NCI-H345 treated with DMSO at 0.1 percent for 48 hours (cell line): ENCODE data around the gene PPP2R2D.

Source experiments
- DNase-seq: peaks from one replicate; lab custom pipeline; 2025; ENCODE audit not compliant: unreplicated experiment; lab: John Stamatoyannopoulos, UW

PPP2R2D gene

DNA sequence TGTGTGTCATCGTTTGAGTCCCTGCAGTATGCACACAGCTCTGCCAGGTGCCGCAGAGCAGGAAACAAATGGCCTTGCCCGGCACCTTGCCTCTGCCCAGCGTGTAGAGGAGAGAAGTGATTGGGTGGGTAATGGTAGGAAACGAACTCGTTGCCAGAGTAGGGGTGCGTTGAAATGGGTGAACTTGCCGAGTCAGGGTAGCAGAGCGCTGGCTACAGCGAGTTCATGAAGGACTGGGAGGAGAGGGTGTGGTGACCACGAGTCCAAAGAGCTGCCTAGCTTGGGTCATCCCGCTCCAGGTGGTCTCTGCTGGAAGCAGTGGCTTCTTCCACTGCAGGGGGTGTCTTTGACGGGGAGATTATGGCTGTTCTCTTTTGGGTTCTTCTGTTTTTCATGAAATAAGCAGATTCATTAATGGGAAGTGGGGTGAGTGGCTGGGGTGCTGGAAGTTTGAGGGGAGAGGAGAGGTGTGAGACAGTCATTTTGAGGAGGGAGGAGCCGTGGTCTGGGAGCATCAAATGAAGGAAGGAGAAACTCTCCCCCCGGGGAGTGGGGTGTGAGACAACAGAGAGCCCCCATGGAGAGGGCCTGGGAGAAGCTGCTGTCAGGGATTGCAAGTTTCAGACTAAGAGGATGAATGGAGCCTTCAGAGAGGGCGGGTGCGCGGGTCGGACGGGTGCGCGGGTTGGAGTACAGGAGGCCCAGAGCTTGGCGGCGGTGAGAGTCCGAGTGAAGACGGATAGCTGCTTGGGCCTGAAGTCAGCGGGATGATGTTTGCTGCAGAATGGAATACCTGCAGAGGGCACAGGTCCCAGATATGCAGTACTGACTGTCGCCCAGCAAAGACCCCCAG lies 26.2 kb downstream of the PPP2R2D start:
- no peak for DNase-seq

GRCh38 chr10:131928248-131929095 lies 27.7 kb downstream of the PPP2R2D start:
- no peak for DNase-seq

GRCh38 chr10:131929122-131929845 lies 28.5 kb downstream of the PPP2R2D start:
- no peak for DNase-seq

GRCh38 chr10:131930150-131930549 lies 29.3 kb downstream of the PPP2R2D start:
- DNase-seq: no peak

GRCh38 chr10:131930586-131931330 lies 29.9 kb downstream of the PPP2R2D start:
- DNase-seq: no peak

- no peak for DNase-seq
These were observed 31.2 kb downstream of the PPP2R2D start for GRCh38 chr10:131931981-131932380.

- DNase-seq: no peak
These were observed 32.3 kb downstream of the PPP2R2D start for GRCh38 chr10:131933016-131933695.

- DNase-seq: no peak
These were observed 32.9 kb downstream of the PPP2R2D start for GRCh38 chr10:131933696-131934086.

DNA sequence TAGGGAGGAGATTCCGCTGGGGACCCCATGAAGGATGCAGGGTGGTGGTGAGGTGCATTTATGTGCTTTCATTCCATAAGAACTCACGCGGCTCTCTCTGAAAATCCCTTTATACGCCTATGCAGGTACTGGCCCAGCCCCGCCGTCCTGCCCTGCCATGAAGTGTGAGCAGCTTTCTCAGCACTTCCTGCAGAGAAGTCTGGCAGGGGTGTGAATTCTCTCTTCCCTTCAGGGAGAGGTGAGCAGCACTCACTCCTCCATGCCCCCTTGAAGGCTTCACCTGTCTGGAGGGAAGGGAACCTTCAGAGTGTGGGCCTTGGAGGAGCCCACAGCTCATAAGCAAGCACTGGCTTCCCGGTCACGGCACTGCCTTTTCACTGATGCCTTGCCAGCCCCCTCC lies 34.0 kb downstream of the PPP2R2D start:
- DNase-seq: no peak

DNA sequence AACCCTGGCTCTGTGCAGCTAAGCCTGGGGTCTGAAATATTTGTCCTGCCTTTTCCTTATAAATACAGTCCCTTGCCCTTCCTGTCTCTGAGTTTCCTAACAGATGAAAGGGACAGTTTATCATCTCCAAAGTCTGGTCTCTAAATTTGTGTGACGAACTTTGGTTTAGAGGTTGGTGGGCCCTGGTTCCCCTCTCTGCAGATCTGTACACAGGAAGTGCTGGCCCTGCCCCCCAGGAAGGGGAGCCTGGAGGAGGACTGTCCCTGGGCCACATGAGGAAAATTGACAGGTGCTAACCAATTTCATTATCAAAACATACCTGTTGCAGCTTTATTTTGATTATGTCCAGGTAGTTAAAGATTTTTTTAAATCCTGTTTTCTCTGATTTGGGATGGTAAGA lies 34.5 kb downstream of the PPP2R2D start:
- no peak for DNase-seq

- no peak for DNase-seq
These were observed 35.5 kb downstream of the PPP2R2D start for GRCh38 chr10:131936294-131936693.

DNA sequence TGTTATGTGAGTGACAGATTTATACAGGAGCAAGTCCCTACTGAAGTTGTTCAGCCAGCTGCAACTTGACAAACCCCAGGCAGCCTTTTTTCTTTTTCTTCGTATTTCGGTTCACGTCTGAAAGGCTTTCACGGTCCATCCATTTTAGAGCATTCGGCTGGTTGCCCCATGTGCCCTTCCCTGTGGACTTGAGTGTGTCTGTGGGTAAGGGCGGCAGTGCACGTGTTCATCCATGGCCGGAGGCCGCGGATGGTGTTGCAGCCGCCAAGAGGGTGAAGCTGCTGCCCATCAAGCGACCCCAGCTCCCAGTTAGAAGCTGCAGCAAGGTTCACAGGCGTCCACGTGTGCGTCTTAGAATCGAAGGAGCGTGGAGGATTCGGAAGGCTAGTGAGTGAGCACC lies 35.9 kb downstream of the PPP2R2D start:
- no peak for DNase-seq

DNA sequence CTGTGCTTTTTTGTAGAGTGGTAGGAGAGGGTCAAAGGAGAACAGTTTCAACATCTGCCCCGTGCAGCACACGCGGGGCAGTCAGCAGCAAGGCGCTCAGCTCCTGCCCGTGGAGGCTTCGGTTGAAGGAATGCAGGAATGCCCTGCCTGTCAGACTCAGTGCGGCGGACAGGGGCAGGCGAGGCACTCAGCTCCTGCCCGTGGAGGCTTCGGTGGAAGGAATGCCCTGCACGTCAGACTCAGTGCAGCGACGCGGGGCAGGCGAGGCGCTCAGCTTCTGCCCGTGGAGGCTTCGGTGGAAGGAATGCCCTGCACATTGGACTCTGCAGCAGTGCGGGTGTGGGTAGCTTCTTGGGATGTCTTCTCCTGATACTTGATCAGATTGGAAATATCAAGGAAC lies 37.0 kb downstream of the PPP2R2D start:
- DNase-seq: no peak

DNA sequence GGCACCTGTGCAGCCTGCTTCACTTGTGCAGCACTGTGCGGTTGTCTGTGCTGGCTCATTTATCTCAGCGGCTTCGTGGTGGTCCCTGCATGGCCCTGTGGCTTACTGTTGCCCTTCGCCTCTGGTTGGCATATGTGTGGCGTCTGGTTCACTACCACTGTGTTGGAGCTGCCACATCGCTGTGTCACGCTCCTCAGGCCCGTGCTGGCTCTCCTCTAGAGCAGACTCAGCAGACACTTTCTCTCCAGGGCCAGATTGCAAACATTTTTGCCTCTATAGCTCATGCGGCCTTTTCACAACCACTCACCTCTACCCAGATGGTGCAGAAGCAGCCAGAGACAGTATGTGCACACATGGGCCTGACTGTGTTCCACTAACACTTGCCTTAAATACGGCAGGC lies 37.9 kb downstream of the PPP2R2D start:
- DNase-seq: no peak

GRCh38 chr10:131942455-131942854 lies 41.6 kb downstream of the PPP2R2D start:
- DNase-seq: no peak

DNA sequence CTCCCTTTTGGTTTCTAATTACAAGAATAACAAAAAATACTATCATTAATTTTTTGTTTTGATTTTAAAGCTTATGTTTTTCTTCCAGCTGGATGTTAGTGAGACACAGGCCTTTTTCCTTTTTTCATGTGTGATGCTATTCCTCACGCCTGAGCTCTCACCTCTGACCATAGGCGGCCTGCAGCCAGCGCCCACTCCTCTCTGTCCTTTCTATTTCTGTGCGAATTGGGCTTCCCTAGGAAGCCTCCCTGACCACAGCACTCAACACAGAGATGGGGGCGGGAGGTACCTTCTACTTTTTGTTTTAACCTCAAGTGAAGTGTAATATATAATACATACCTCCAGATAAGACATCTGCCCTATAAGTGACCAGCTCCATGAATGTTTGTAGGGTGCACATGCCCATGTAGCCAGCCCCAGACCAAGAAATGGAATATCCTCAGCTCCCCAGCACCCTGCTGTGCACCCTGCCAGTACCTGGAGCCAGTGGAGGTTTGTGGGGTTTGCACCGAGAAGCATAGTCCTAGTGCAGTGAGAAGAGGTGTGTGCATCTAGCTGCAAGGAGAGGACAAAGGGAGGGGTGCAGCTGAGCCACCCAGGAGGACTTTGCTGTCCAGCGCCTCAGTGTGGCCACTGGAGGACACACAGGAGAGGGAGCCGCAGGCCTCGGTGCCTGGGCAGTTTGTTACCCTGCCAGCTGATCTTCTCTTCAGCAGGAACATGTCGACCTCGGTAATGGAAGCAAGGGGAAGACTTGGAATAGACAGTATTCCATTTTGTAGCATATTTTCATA lies 42.4 kb downstream of the PPP2R2D start:
- DNase-seq: no peak

DNA sequence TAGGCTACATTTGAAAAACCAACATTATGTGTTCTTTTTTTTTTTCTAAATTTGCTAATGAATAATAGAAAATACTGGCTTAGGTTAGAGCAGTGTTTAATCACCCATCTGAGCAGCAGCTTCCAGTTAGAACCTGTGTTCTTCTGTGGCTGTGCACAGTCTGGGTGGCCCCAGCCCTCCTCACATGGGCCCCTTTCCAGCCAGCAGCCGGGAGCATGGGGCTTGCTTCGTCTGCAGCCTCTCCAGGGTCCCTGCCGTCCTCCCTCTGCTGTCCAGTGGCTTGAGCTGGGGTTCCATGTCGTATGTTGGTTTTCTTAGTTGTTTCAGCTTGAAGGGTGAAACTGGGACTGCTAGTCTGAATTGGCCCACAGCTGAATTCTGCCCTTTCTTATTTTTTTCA lies 43.6 kb downstream of the PPP2R2D start:
- no peak for DNase-seq

- DNase-seq: no peak
These were observed 44.3 kb downstream of the PPP2R2D start for GRCh38 chr10:131944976-131945695.

DNA sequence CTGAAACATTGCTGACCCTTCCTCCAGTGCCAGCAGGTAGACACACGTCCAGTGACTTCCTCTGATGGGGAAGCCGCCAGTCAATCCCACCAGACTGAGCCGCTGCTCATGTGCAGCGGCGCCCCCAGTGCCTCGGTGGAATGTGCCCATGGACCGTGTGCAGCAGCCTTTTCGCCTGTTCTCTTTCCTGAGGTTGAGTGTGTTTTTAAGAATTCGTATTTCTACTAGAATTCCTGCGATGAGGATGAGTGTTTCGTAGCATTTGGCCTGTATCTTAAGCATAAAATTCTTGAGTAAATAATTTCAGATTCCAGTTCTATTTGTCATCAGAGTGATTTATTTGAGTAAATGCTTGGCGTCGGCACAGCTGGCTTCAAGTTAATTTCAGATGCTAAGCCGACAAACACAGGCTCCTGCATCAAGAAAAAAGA lies 45.5 kb downstream of the PPP2R2D start:
- no peak for DNase-seq
